Endothelial cell of umbilical vein (primary cell): ENCODE data around the gene CHST12. TPM values are rescaled to one million over a fixed set of nuclear protein-coding genes. Genes with fewer than 3 reads are reported as not detected.

ENCODE experiments used
- BruUV-seq: library from RNA; stranded (reverse); fragments of 400-500 nt; replicated peaks from 2 replicates; lab custom pipeline; 2021; lab: Mats Ljungman, UMichigan
- CTCF ChIA-PET: fragments of 300-600, 350-600 bp; sonication (Branson Sonifier 250); formaldehyde crosslinking; loops from one replicate; lab custom pipeline; 2021; ENCODE audit warnings: antibody characterized with exemption, inconsistent platforms; lab: Charles Lee
- POLR2A ChIA-PET: fragments of 300-600, 350-600 bp; sonication (Branson Sonifier 250); formaldehyde crosslinking; loops from one replicate; lab custom pipeline; 2021; ENCODE audit warnings: antibody characterized with exemption, inconsistent platforms; lab: Charles Lee
- DNase-seq: peaks from one replicate; pipeline ENCODE4 v3.0.0-alpha.2; 2011; ENCODE audit warnings: low read depth, low spot score
- FAIRE-seq: peaks from 2 replicates; lab custom pipeline; 2011; peaks lifted over from hg19 to GRCh38; lab: Jason Lieb, UNC
- H2AFZ ChIP-seq: 2 replicates; pipeline ENCODE4 v1.6.0; 2012; ENCODE audit warnings: low read depth, low read length, control low read depth, inconsistent platforms
- H3K27ac ChIP-seq: 2 replicates; pipeline ENCODE4 v1.5.1; 2011; ENCODE audit warnings: low read depth, mild to moderate bottlenecking, control low read depth, low read length, moderate library complexity; ENCODE audit not compliant: insufficient read depth
- H3K27me3 ChIP-seq, 2 experiments: 2 replicates each; pipeline versions ENCODE4 v1.6.0 to v1.6.1; 2011; ENCODE audit warnings: low read length in 2 of 2, mixed read lengths in 1 of 2; ENCODE audit not compliant: control insufficient read depth in 2 of 2, insufficient read depth in 2 of 2
- H3K36me3 ChIP-seq, 2 experiments: 2 replicates in 1 of 2; 3 replicates in 1 of 2; pipeline ENCODE4 v1.5.1; 2011; ENCODE audit warnings: low read length in 2 of 2, mild to moderate bottlenecking in 1 of 2, moderate library complexity in 1 of 2; ENCODE audit not compliant: control insufficient read depth in 2 of 2, insufficient read depth in 2 of 2; ENCODE audit errors: extremely low read depth in 1 of 2
- H3K4me1 ChIP-seq: 3 replicates; pipeline ENCODE4 v1.5.1; 2011; ENCODE audit warnings: mild to moderate bottlenecking, low read length; ENCODE audit not compliant: control insufficient read depth, insufficient read depth; ENCODE audit errors: extremely low read depth
- H3K4me2 ChIP-seq: 2 replicates; pipeline ENCODE4 v1.6.1; 2011; ENCODE audit warnings: low read length, control low read depth, mixed read lengths; ENCODE audit not compliant: insufficient read depth
- H3K4me3 ChIP-seq, 3 experiments: fragments of 200-600 bp in 1 of 3; sonication (generic), shearing (Covaris generic) in 1 of 3; replicated peaks in 1 of 3; 2 replicates each; pipeline ENCODE4 v1.5.1; 2011 to 2016; ENCODE audit warnings: control low read depth in 3 of 3, low read length in 3 of 3, mild to moderate bottlenecking in 2 of 3, inconsistent platforms in 1 of 3, low read depth in 1 of 3, moderate library complexity in 1 of 3; ENCODE audit not compliant: insufficient read depth in 1 of 3
- H3K79me2 ChIP-seq: 2 replicates; pipeline ENCODE4 v1.6.0; 2012; ENCODE audit warnings: low read length, inconsistent platforms; ENCODE audit not compliant: control insufficient read depth, insufficient read depth
- H3K9ac ChIP-seq: replicated peaks from 2 replicates; pipeline ENCODE3; 2011; ENCODE audit warnings: low read length, control low read depth; ENCODE audit not compliant: insufficient read depth; ENCODE audit errors: extremely low read depth
- H3K9me1 ChIP-seq: replicated peaks from 3 replicates; pipeline ENCODE4 v1.6.0; 2011; ENCODE audit warnings: mild to moderate bottlenecking, low read length; ENCODE audit not compliant: control insufficient read depth, insufficient read depth; ENCODE audit errors: extremely low read depth
- H3K9me3 ChIP-seq: replicated peaks from 2 replicates; pipeline ENCODE4 v1.5.1; 2012; ENCODE audit warnings: low read length, inconsistent platforms; ENCODE audit not compliant: control insufficient read depth, insufficient read depth
- H4K20me1 ChIP-seq: replicated peaks from 2 replicates; pipeline ENCODE3; 2011; ENCODE audit warnings: mild to moderate bottlenecking, low read length; ENCODE audit not compliant: control insufficient read depth, insufficient read depth; ENCODE audit errors: extremely low read depth
- CTCF ChIP-seq, 2 donors: IDR thresholded peaks; 1 replicate in 1 of 2; 2 replicates in 1 of 2; pipeline ENCODE4 v1.5.1; 2011; ENCODE audit warnings: low read length in 2 of 2, mild to moderate bottlenecking in 2 of 2, moderate library complexity in 2 of 2, control low read depth in 1 of 2, inconsistent platforms in 1 of 2, low read depth in 1 of 2; ENCODE audit not compliant: insufficient read depth in 1 of 2; ENCODE audit errors: extremely low read depth in 1 of 2
- EZH2 ChIP-seq: IDR thresholded peaks from 2 replicates; pipeline ENCODE4 v1.6.1; 2012; ENCODE audit warnings: borderline replicate concordance, low read depth, mild to moderate bottlenecking, moderate library complexity, low read length, inconsistent platforms; ENCODE audit not compliant: severe bottlenecking
- FOS ChIP-seq: IDR thresholded peaks from 2 replicates; pipeline ENCODE4 v1.6.1; 2011; ENCODE audit warnings: mild to moderate bottlenecking, low read length, moderate library complexity, borderline replicate concordance; ENCODE audit not compliant: insufficient read depth
- GATA2 ChIP-seq: IDR thresholded peaks from 2 replicates; pipeline ENCODE4 v1.7.0; 2011; ENCODE audit warnings: low read depth, mild to moderate bottlenecking, moderate library complexity, mixed read lengths, low read length; ENCODE audit not compliant: insufficient read length, insufficient read depth
- JUN ChIP-seq: IDR thresholded peaks from 2 replicates; pipeline ENCODE4 v1.6.1; 2011; ENCODE audit warnings: borderline replicate concordance, low read depth; ENCODE audit not compliant: insufficient read length, insufficient read depth
- MAX ChIP-seq: IDR thresholded peaks from 2 replicates; pipeline ENCODE4 v1.6.1; 2011; ENCODE audit not compliant: insufficient read depth, insufficient read length
- MYC ChIP-seq: IDR thresholded peaks from one replicate; pipeline ENCODE4 v1.6.1; 2011; ENCODE audit warnings: mild to moderate bottlenecking, low read depth, low read length
- POLR2A ChIP-seq: IDR thresholded peaks from 2 replicates; pipeline ENCODE4 v1.6.1; 2012; ENCODE audit warnings: low read depth, mild to moderate bottlenecking, control low read depth, low read length
- POLR2AphosphoS5 ChIP-seq: IDR thresholded peaks from 2 replicates; pipeline ENCODE4 v1.6.1; 2012; ENCODE audit warnings: low read depth, mild to moderate bottlenecking, control low read depth, low read length, moderate library complexity; ENCODE audit not compliant: insufficient read depth
- dilution Hi-C: fragments of 300-500 bp; cut with MboI; formaldehyde crosslinking; loops from one replicate; pipeline ENCODE4 v1.15.0; 2019; ENCODE audit warnings: low sequenced_read_pairs; ENCODE audit not compliant: extremely low pct_ligation_motif_present
- intact Hi-C: fragments of 100-400 bp; cut with micrococcal nuclease; formaldehyde crosslinking; loops from one replicate; pipeline ENCODE4 v1.10.0; 2022
- polyA plus RNA-seq, 4 experiments: library from polyadenylated mRNA; depleted of rRNA in 3 of 4; stranded (reverse) in 3 of 4; unstranded in 1 of 4; fragments of >200 nt; gene quantifications; 2 replicates each; pipeline versions ENCODE4 v1.2.1 to v1.2.3, GENCODE V29; 2011 to 2012; ENCODE audit warnings: missing spikeins in 1 of 4
- total RNA-seq: library from RNA; stranded (reverse); gene quantifications from 2 replicates; pipeline ENCODE4 v1.2.3, GENCODE V29; 2021

Gene CHST12
- total and polyA plus RNA-seq, 2 donors (not counting 3 experiments of a cell fraction or from before 2014, with no cell fraction given) = 30.2 to 52.6 TPM

GRCh38 chr7:2437537-2438148 lies 34.2 kb downstream of the CHST12 start:
- no peak overlapping the region for H2AFZ ChIP-seq
- POLR2A ChIA-PET = no interaction called here
- H3K27ac ChIP-seq = no peak overlapping the region
- CTCF ChIA-PET = interaction anchor here (0.8 kb wide), 1 partner anchor 14 kb away, joined by 3 read pairs; no protein-coding TSS in a partner anchor
- DNase-seq (no peak), FAIRE-seq (no peak)
- H3K36me3 ChIP-seq = peaks cover 0 to 7% of the 10 kb centered on the region in 2 experiments
- H3K4me2 ChIP-seq = no peak overlapping the region
- dilution Hi-C loops = no loop called here
- no TSS peak for BruUV-seq
- no peak overlapping the region for H3K9ac ChIP-seq
- no peak for TF ChIP-seq POLR2A
- TF ChIP-seq CTCF (IDR thresholded peaks at IDR 0.05; ENCODE audit: extremely low read depth in 1 of 2, insufficient read depth in 1 of 2, low read depth in 1 of 2, low read length in 2 of 2) = no peak
- TF ChIP-seq JUN = no peak
- TF ChIP-seq FOS = no peak
- TF ChIP-seq EZH2 = no peak
- no peak for TF ChIP-seq GATA2
- TF ChIP-seq POLR2AphosphoS5 = no peak
- no peak for TF ChIP-seq MAX
- no peak for TF ChIP-seq MYC
- H3K4me3 ChIP-seq = no peak overlapping the region
- no peaks in the 10 kb centered on the region for H4K20me1 ChIP-seq
- no peaks in the 10 kb centered on the region for H3K79me2 ChIP-seq
- H3K4me1 ChIP-seq = no peaks in the 10 kb centered on the region
- H3K9me1 ChIP-seq = no peaks in the 10 kb centered on the region
- H3K9me3 ChIP-seq = no peaks in the 10 kb centered on the region
- intact Hi-C loops = loop anchor here (10.0 kb wide), 1 partner anchor 863 kb away; the partner anchor contains the start of gene PSMG3
- H3K27me3 ChIP-seq = no peaks in the 10 kb centered on the region
